KMS-11 (cell line): ENCODE results near the gene MACROD2.

Source experiments
- H2AFZ ChIP-seq: fragments of 200-600 bp; sonication (generic); 2 replicates; pipeline ENCODE4 v1.6.1; 2016; ENCODE audit warnings: antibody characterized with exemption, mixed run types, low read depth
- H3K27ac ChIP-seq: fragments of 200-600 bp; sonication (generic); 2 replicates; pipeline ENCODE4 v1.6.1; 2016; ENCODE audit warnings: mild to moderate bottlenecking, mixed run types
- H3K27me3 ChIP-seq: fragments of 200-600 bp; sonication (generic); 2 replicates; pipeline ENCODE4 v1.6.1; 2017; ENCODE audit warnings: mild to moderate bottlenecking, low read depth, mixed run types, moderate library complexity; ENCODE audit not compliant: insufficient read depth
- H3K36me3 ChIP-seq: fragments of 200-600 bp; sonication (generic); 2 replicates; pipeline ENCODE4 v1.6.1; 2017; ENCODE audit warnings: mild to moderate bottlenecking, mixed run types; ENCODE audit not compliant: insufficient read depth
- H3K4me1 ChIP-seq: fragments of 200-600 bp; sonication (generic); 2 replicates; pipeline ENCODE4 v1.6.1; 2016; ENCODE audit warnings: mild to moderate bottlenecking, low read depth, mixed run types; ENCODE audit not compliant: poor library complexity, severe bottlenecking
- H3K4me2 ChIP-seq: fragments of 200-600 bp; sonication (generic); 2 replicates; pipeline ENCODE4 v1.7.0; 2016; ENCODE audit warnings: mild to moderate bottlenecking, mixed run types
- H3K4me3 ChIP-seq: fragments of 200-600 bp; sonication (generic); IDR thresholded peaks from 2 replicates; pipeline ENCODE4 v1.6.1; 2017; ENCODE audit warnings: low read depth, low read length, mixed read lengths; ENCODE audit not compliant: insufficient read depth
- H3K79me2 ChIP-seq: fragments of 200-600 bp; sonication (generic); 2 replicates; pipeline ENCODE4 v1.6.1; 2016; ENCODE audit warnings: low read depth, mixed run types; ENCODE audit not compliant: insufficient read depth
- H3K9ac ChIP-seq: fragments of 200-600 bp; sonication (generic); 2 replicates; pipeline ENCODE4 v1.6.1; 2016; ENCODE audit warnings: mild to moderate bottlenecking, mixed run types
- H4K20me1 ChIP-seq: fragments of 200-600 bp; sonication (generic); 2 replicates; pipeline ENCODE4 v1.6.1; 2016; ENCODE audit warnings: mild to moderate bottlenecking, mixed run types; ENCODE audit not compliant: insufficient read depth
- CTCF ChIP-seq: fragments of 200-600 bp; sonication (generic); conservative IDR thresholded peaks from 2 replicates; pipeline ENCODE4 v1.6.1; 2017; ENCODE audit warnings: low read depth, mild to moderate bottlenecking, antibody characterized with exemption, low read length, moderate library complexity, mixed read lengths

MACROD2 gene

GRCh38 chr20:15302075-15302474, 1306.8 kb downstream of the MACROD2 start:
- H3K4me3 ChIP-seq = no peak overlapping the region
- no peaks in the 10 kb centered on the region for H3K4me1 ChIP-seq

GRCh38 chr20:15310361-15310760, 1315.0 kb downstream of the MACROD2 start:
- H4K20me1 ChIP-seq = no peaks in the 10 kb centered on the region
- no peak overlapping the region for H3K9ac ChIP-seq
- H3K4me3 ChIP-seq = no peak overlapping the region
- no peak overlapping the region for H3K4me2 ChIP-seq
- TF ChIP-seq CTCF = no peak
- no peaks in the 10 kb centered on the region for H3K27me3 ChIP-seq
- no peaks in the 10 kb centered on the region for H3K4me1 ChIP-seq
- H2AFZ ChIP-seq = no peak overlapping the region
- H3K79me2 ChIP-seq = no peaks in the 10 kb centered on the region
- H3K27ac ChIP-seq = no peak overlapping the region
- no peaks in the 10 kb centered on the region for H3K36me3 ChIP-seq

More at GRCh38 chr20:15302075-15302474, 1306.8 kb downstream of the MACROD2 start:
- no peak for TF ChIP-seq CTCF
- H3K36me3 ChIP-seq = no peaks in the 10 kb centered on the region
- H3K9ac ChIP-seq = no peak overlapping the region
- H3K27ac ChIP-seq = no peak overlapping the region
- no peak overlapping the region for H3K4me2 ChIP-seq
- no peaks in the 10 kb centered on the region for H3K27me3 ChIP-seq
- H2AFZ ChIP-seq = no peak overlapping the region
- no peaks in the 10 kb centered on the region for H4K20me1 ChIP-seq
- H3K79me2 ChIP-seq = no peaks in the 10 kb centered on the region

- H4K20me1 ChIP-seq = no peaks in the 10 kb centered on the region
- H2AFZ ChIP-seq = no peak overlapping the region
- no peaks in the 10 kb centered on the region for H3K79me2 ChIP-seq
- no peaks in the 10 kb centered on the region for H3K27me3 ChIP-seq
- H3K27ac ChIP-seq = no peak overlapping the region
- H3K36me3 ChIP-seq = no peaks in the 10 kb centered on the region
- no peaks in the 10 kb centered on the region for H3K4me1 ChIP-seq
- no peak for TF ChIP-seq CTCF
- H3K9ac ChIP-seq = no peak overlapping the region
- H3K4me3 ChIP-seq = no peak overlapping the region
- H3K4me2 ChIP-seq = no peak overlapping the region
Measured at GRCh38 chr20:15316556-15316955, 1321.2 kb downstream of the MACROD2 start.

GRCh38 chr20:15317546-15318232, 1322.4 kb downstream of the MACROD2 start:
- TF ChIP-seq CTCF = no peak
- Histone ChIP-seq H3K4me2 (no peak overlapping the region), H4K20me1 (no peaks in the 10 kb centered on the region), H2AFZ (no peak overlapping the region), H3K4me1 (no peaks in the 10 kb centered on the region), H3K9ac (no peak overlapping the region), H3K36me3 (no peaks in the 10 kb centered on the region), H3K27me3 (no peaks in the 10 kb centered on the region), H3K27ac (no peak overlapping the region), H3K4me3 (no peak overlapping the region), H3K79me2 (no peaks in the 10 kb centered on the region)
